Karpas-422 (cell line): Measurements from ENCODE around the gene PACRGL. TPM values are rescaled to one million over a fixed set of nuclear protein-coding genes. Genes with fewer than 3 reads are reported as not detected.

ENCODE experiments used
- DNase-seq: peaks from one replicate; pipeline ENCODE4 v3.0.0-alpha.2; 2015
- H2AFZ ChIP-seq: fragments of 200-600 bp; sonication (generic); 2 replicates; pipeline ENCODE4 v1.6.1; 2014; ENCODE audit warnings: antibody characterized with exemption, low read length, mixed read lengths
- H3K27ac ChIP-seq: fragments of 200-600 bp; sonication (generic); 2 replicates; pipeline ENCODE4 v1.5.1; 2014; ENCODE audit warnings: mild to moderate bottlenecking, low read length, moderate library complexity
- H3K27me3 ChIP-seq: fragments of 200-600 bp; sonication (generic); 2 replicates; pipeline ENCODE4 v1.6.1; 2014; ENCODE audit warnings: low read length, mixed read lengths
- H3K36me3 ChIP-seq: fragments of 200-600 bp; sonication (generic); 2 replicates; pipeline ENCODE4 v1.6.1; 2014; ENCODE audit warnings: low read length, mixed read lengths; ENCODE audit not compliant: insufficient read depth
- H3K4me1 ChIP-seq: fragments of 200-600 bp; sonication (generic); 2 replicates; pipeline ENCODE4 v1.6.1; 2014; ENCODE audit warnings: mild to moderate bottlenecking, low read length, mixed read lengths
- H3K4me2 ChIP-seq: fragments of 200-600 bp; sonication (generic); 2 replicates; pipeline ENCODE4 v1.6.1; 2014; ENCODE audit warnings: low read length, low read depth, mild to moderate bottlenecking; ENCODE audit not compliant: poor library complexity, severe bottlenecking
- H3K4me3 ChIP-seq: fragments of 200-600 bp; sonication (generic); 2 replicates; pipeline ENCODE4 v1.5.1; 2014; ENCODE audit warnings: mild to moderate bottlenecking, antibody characterized with exemption, low read length, mixed read lengths
- H3K79me2 ChIP-seq: fragments of 200-600 bp; sonication (generic); 2 replicates; pipeline ENCODE4 v1.6.1; 2014; ENCODE audit warnings: mild to moderate bottlenecking, low read length, mixed read lengths
- H3K9ac ChIP-seq: fragments of 200-600 bp; sonication (generic); 2 replicates; pipeline ENCODE4 v1.6.0; 2014; ENCODE audit warnings: low read length
- H3K9me2 ChIP-seq: fragments of 200-600 bp; sonication (generic), shearing (Covaris generic); replicated peaks from 2 replicates; pipeline ENCODE4 v1.6.0; 2014; ENCODE audit warnings: mild to moderate bottlenecking, low read length, moderate library complexity; ENCODE audit not compliant: insufficient read depth
- H3K9me3 ChIP-seq: fragments of 300-700, 200-600 bp; sonication (generic); 2 replicates; pipeline ENCODE4 v1.6.1; 2014; ENCODE audit warnings: low read length, mixed read lengths
- H4K20me1 ChIP-seq: fragments of 200-600 bp; sonication (generic); 2 replicates; pipeline ENCODE4 v1.6.1; 2014; ENCODE audit warnings: mild to moderate bottlenecking, antibody characterized with exemption, low read length, low read depth; ENCODE audit not compliant: insufficient read depth
- total RNA-seq: library from RNA; depleted of rRNA; stranded (reverse); fragments of >200 nt; shearing (Covaris generic); gene quantifications from 2 replicates; pipeline ENCODE4 v1.2.3, GENCODE V29; 2014; ENCODE audit warnings: low replicate concordance

PACRGL gene
- total RNA-seq, 1 experiment from 2014 or later, result 49.9 TPM

GRCh38 chr4:20687864-20688263 is 12.4 kb upstream of the PACRGL start:
- no peaks in the 10 kb centered on the region for H3K27me3 ChIP-seq
- H3K9ac ChIP-seq, result no peak overlapping the region
- H3K4me1 ChIP-seq, result no peaks in the 10 kb centered on the region
- no peak overlapping the region for H3K4me2 ChIP-seq
- H4K20me1 ChIP-seq, result no peaks in the 10 kb centered on the region
- no peak for DNase-seq
- H3K36me3 ChIP-seq, result no peaks in the 10 kb centered on the region
- no peaks in the 10 kb centered on the region for H3K79me2 ChIP-seq
- H2AFZ ChIP-seq, result no peak overlapping the region
- H3K9me3 ChIP-seq, result no peaks in the 10 kb centered on the region
- H3K9me2 ChIP-seq, result no peaks in the 10 kb centered on the region
- H3K27ac ChIP-seq, result no peak overlapping the region
- no peak overlapping the region for H3K4me3 ChIP-seq

GRCh38 chr4:20696815-20697214 is 3.4 kb upstream of the PACRGL start:
- no peak overlapping the region for H3K27ac ChIP-seq
- H3K9ac ChIP-seq, result no peak overlapping the region
- H3K4me1 ChIP-seq, result peaks cover 19% of the 10 kb centered on the region
- H2AFZ ChIP-seq, result no peak overlapping the region
- no peak overlapping the region for H3K4me3 ChIP-seq
- no peaks in the 10 kb centered on the region for H4K20me1 ChIP-seq
- H3K9me2 ChIP-seq, result no peaks in the 10 kb centered on the region
- peaks cover 15% of the 10 kb centered on the region for H3K79me2 ChIP-seq
- no peaks in the 10 kb centered on the region for H3K9me3 ChIP-seq
- H3K36me3 ChIP-seq, result no peaks in the 10 kb centered on the region
- H3K4me2 ChIP-seq, result no peak overlapping the region
- DNase-seq, result no peak
- no peaks in the 10 kb centered on the region for H3K27me3 ChIP-seq

GRCh38 chr4:20698382-20698781 is 1.9 kb upstream of the PACRGL start:
- no peaks in the 10 kb centered on the region for H3K27me3 ChIP-seq
- H3K9me2 ChIP-seq, result no peaks in the 10 kb centered on the region
- H3K79me2 ChIP-seq, result peaks cover 31% of the 10 kb centered on the region
- H3K4me1 ChIP-seq, result peaks cover 33% of the 10 kb centered on the region
- no peaks in the 10 kb centered on the region for H3K9me3 ChIP-seq
- DNase-seq, result no peak
- H3K36me3 ChIP-seq, result no peaks in the 10 kb centered on the region
- no peaks in the 10 kb centered on the region for H4K20me1 ChIP-seq
- H3K4me3 ChIP-seq, result no peak overlapping the region
- H3K27ac ChIP-seq, result no peak overlapping the region
- H3K4me2 ChIP-seq, result no peak overlapping the region
- no peak overlapping the region; the same call in 1 of the 2 replicates for H2AFZ ChIP-seq
- no peak overlapping the region for H3K9ac ChIP-seq

GRCh38 chr4:20698820-20699219 is 1.4 kb upstream of the PACRGL start:
- Histone ChIP-seq H3K4me1 (peaks cover 33% of the 10 kb centered on the region), H3K27me3 (no peaks in the 10 kb centered on the region), H4K20me1 (no peaks in the 10 kb centered on the region), H3K79me2 (peaks cover 35% of the 10 kb centered on the region), H3K9ac (no peak overlapping the region), H3K27ac (no peak overlapping the region), H3K9me2 (no peaks in the 10 kb centered on the region), H3K36me3 (no peaks in the 10 kb centered on the region), H3K4me3 (no peak overlapping the region), H2AFZ (no peak overlapping the region), H3K9me3 (no peaks in the 10 kb centered on the region), H3K4me2 (peak overlapping the region; percentile 85)
- no peak for DNase-seq

- Histone ChIP-seq H3K36me3 (peaks cover 45% of the 10 kb centered on the region), H3K9ac (no peak overlapping the region), H3K27me3 (no peaks in the 10 kb centered on the region), H3K9me2 (no peaks in the 10 kb centered on the region), H3K4me1 (no peaks in the 10 kb centered on the region), H2AFZ (no peak overlapping the region), H4K20me1 (no peaks in the 10 kb centered on the region), H3K9me3 (no peaks in the 10 kb centered on the region), H3K27ac (no peak overlapping the region), H3K4me2 (no peak overlapping the region), H3K4me3 (no peak overlapping the region), H3K79me2 (no peaks in the 10 kb centered on the region)
- peak; percentile 28 for DNase-seq
Measured at GRCh38 chr4:20711335-20711734, 11.1 kb downstream of the PACRGL start.

- no peaks in the 10 kb centered on the region for H3K9me2 ChIP-seq
- H3K27me3 ChIP-seq, result no peaks in the 10 kb centered on the region
- no peak overlapping the region for H2AFZ ChIP-seq
- no peak overlapping the region for H3K9ac ChIP-seq
- H3K4me3 ChIP-seq, result no peak overlapping the region
- no peak overlapping the region for H3K4me2 ChIP-seq
- DNase-seq, result no peak
- H3K4me1 ChIP-seq, result no peaks in the 10 kb centered on the region
- H4K20me1 ChIP-seq, result no peaks in the 10 kb centered on the region
- peaks cover 48% of the 10 kb centered on the region for H3K36me3 ChIP-seq
- H3K79me2 ChIP-seq, result 0 out of 2 replicates have a peak, but pooled peaks cover 2% of the 10 kb centered on the region
- no peaks in the 10 kb centered on the region for H3K9me3 ChIP-seq
- no peak overlapping the region for H3K27ac ChIP-seq
Measured at GRCh38 chr4:20723019-20723418, 22.8 kb downstream of the PACRGL start.

GRCh38 chr4:20723463-20723862 is 23.2 kb downstream of the PACRGL start:
- Histone ChIP-seq H3K4me3 (no peak overlapping the region), H2AFZ (no peak overlapping the region), H3K27ac (no peak overlapping the region), H3K4me2 (no peak overlapping the region), H4K20me1 (no peaks in the 10 kb centered on the region), H3K27me3 (no peaks in the 10 kb centered on the region), H3K9me3 (no peaks in the 10 kb centered on the region), H3K4me1 (peaks cover 3% of the 10 kb centered on the region; the same call in 1 of the 2 replicates), H3K79me2 (peaks cover 2% of the 10 kb centered on the region; the same call in 1 of the 2 replicates), H3K36me3 (peaks cover 52% of the 10 kb centered on the region), H3K9me2 (no peaks in the 10 kb centered on the region), H3K9ac (no peak overlapping the region)
- DNase-seq, result no peak

- Histone ChIP-seq H3K79me2 (peaks cover 2% of the 10 kb centered on the region; the same call in 1 of the 2 replicates), H3K9me2 (no peaks in the 10 kb centered on the region), H3K27me3 (no peaks in the 10 kb centered on the region), H4K20me1 (no peaks in the 10 kb centered on the region), H3K36me3 (peaks cover 65% of the 10 kb centered on the region), H3K4me3 (no peak overlapping the region), H3K4me2 (no peak overlapping the region), H2AFZ (no peak overlapping the region), H3K27ac (no peak overlapping the region), H3K9me3 (no peaks in the 10 kb centered on the region), H3K4me1 (peaks cover 18% of the 10 kb centered on the region), H3K9ac (no peak overlapping the region)
- DNase-seq, result no peak
Measured at GRCh38 chr4:20724915-20725314, 24.7 kb downstream of the PACRGL start.

- Histone ChIP-seq H3K9me2 (no peaks in the 10 kb centered on the region), H3K4me3 (no peak overlapping the region), H3K79me2 (no peaks in the 10 kb centered on the region; the same call in 1 of the 2 replicates), H3K9me3 (peaks cover 8% of the 10 kb centered on the region; the same call in 1 of the 2 replicates), H3K9ac (no peak overlapping the region), H4K20me1 (no peaks in the 10 kb centered on the region), H2AFZ (no peak overlapping the region), H3K4me1 (no peaks in the 10 kb centered on the region), H3K4me2 (no peak overlapping the region), H3K36me3 (peaks cover 68% of the 10 kb centered on the region), H3K27me3 (no peaks in the 10 kb centered on the region), H3K27ac (no peak overlapping the region)
- DNase-seq, result peak; percentile 6
Measured at GRCh38 chr4:20735931-20736330, 35.7 kb downstream of the PACRGL start.
